SH-SY5Y (cell line): Measurements from ENCODE around the gene TIMM10B.

Experiments used
- GATA2 ChIP-seq: IDR thresholded peaks from 2 replicates; pipeline ENCODE4 v1.6.1; 2011; ENCODE audit warnings: mild to moderate bottlenecking, low read depth, low read length
- GATA3 ChIP-seq: IDR thresholded peaks from 2 replicates; pipeline ENCODE4 v1.6.1; 2011; ENCODE audit warnings: low read depth, mild to moderate bottlenecking, low read length, moderate library complexity

DNA sequence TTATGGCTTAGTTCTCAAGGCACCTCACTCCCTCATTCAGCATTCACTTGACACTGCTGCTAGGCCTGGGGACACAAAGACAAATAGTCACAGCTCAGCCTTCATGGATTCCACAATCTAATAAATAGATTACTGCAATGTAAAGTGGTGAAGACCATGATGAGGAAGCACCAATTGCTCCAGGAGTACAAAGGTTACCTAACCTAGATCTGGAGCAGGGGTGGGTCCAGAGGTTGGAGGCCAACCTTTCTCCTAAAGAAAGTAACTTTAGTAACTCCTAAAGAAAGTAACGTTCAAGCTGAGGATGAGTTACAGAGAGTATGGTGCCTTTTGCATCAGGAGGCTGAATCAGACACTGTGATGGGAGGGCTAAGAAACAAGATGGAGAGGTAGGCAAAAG, 11.7 kb upstream of the TIMM10B start:
- TF ChIP-seq GATA2: no peak
- no peak for TF ChIP-seq GATA3
